K562 (cell line): ENCODE measurements around the gene MED15. TPM values are rescaled to one million over a fixed set of nuclear protein-coding genes. Genes with fewer than 3 reads are reported as not detected.

ENCODE experiments used
- CBX1 ChIP-seq: sonication (generic); IDR thresholded peaks from 2 replicates; pipeline ENCODE4 v1.6.1; 2016; ENCODE audit warnings: antibody characterized with exemption, low read depth, mild to moderate bottlenecking
- CHD4 ChIP-seq: fragments of 200-600 bp; sonication (generic); IDR thresholded peaks from 3 replicates; pipeline ENCODE4 v1.6.1; 2012; ENCODE audit warnings: low read depth, mild to moderate bottlenecking, mixed read lengths, low read length, inconsistent platforms; ENCODE audit not compliant: insufficient read depth, insufficient replicate concordance, poor library complexity, severe bottlenecking
- DIDO1 ChIP-seq: fragments of 450-650 bp; IDR thresholded peaks from 2 replicates; pipeline ENCODE4 v1.6.1; 2016; ENCODE audit warnings: low read depth, missing biosample characterization, missing genetic modification characterization
- EGR1 ChIP-seq: fragments of 450-650 bp; conservative IDR thresholded peaks from 2 replicates; pipeline ENCODE4 v1.6.1; 2017; ENCODE audit warnings: mild to moderate bottlenecking
- ELF4 ChIP-seq: fragments of 450-650 bp; formaldehyde crosslinking; IDR thresholded peaks from 2 replicates; pipeline ENCODE4 v1.4.0; 2022; ENCODE audit warnings: missing genetic modification characterization
- KLF13 ChIP-seq: fragments of 450-650 bp; IDR thresholded peaks from 2 replicates; pipeline ENCODE4 v1.6.1; 2016; ENCODE audit warnings: missing genetic modification characterization, low read depth, mild to moderate bottlenecking, missing compliant biosample characterization, moderate library complexity, borderline replicate concordance
- PTBP1 ChIP-seq: fragments of 200-400 bp; formaldehyde crosslinking; IDR thresholded peaks from 2 replicates; pipeline ENCODE4 v1.6.1; 2017; ENCODE audit warnings: low read depth, low read length
- RBM14 ChIP-seq: fragments of 200-400 bp; formaldehyde crosslinking; IDR thresholded peaks from 2 replicates; pipeline ENCODE4 v1.6.1; 2018; ENCODE audit warnings: low read depth, mild to moderate bottlenecking, low read length, moderate library complexity, borderline replicate concordance; ENCODE audit not compliant: insufficient read depth
- RBM17 ChIP-seq: fragments of 200-400 bp; formaldehyde crosslinking; IDR thresholded peaks from 2 replicates; pipeline ENCODE4 v1.6.1; 2017; ENCODE audit warnings: low read depth, mild to moderate bottlenecking, low read length, borderline replicate concordance
- RBM39 ChIP-seq: fragments of 200-400 bp; formaldehyde crosslinking; optimal IDR thresholded peaks from 2 replicates; pipeline ENCODE3; 2018; ENCODE audit warnings: low read depth, low read length
- RFX5 ChIP-seq: IDR thresholded peaks from 2 replicates; pipeline ENCODE4 v1.6.1; 2011; ENCODE audit warnings: low read depth, mild to moderate bottlenecking, improper control_type of control experiment, low read length
- TEAD2 ChIP-seq: fragments of 450-650 bp; IDR thresholded peaks from 2 replicates; pipeline ENCODE4 v1.6.1; 2016; ENCODE audit warnings: missing genetic modification characterization, control low read depth, missing compliant biosample characterization
- polyA plus RNA-seq, 8 experiments: library from polyadenylated mRNA; depleted of rRNA in 4 of 8; stranded (reverse) in 5 of 8; unstranded in 3 of 8; fragments of >200 nt; fragmentation: Nextera tagmentation in 2 of 8; fragmentation: Illumina TruSeq in 1 of 8; extraction: Ambion mirVana in 2 of 8; extraction: Trizol in 1 of 8; gene quantifications; 2 replicates each; pipeline versions ENCODE4 v1.2.1 to v1.2.3, GENCODE V29; 2011 to 2014; ENCODE audit warnings: inconsistent platforms in 1 of 8, missing spikeins in 1 of 8
- total RNA-seq, 7 experiments: library from RNA; depleted of rRNA in 6 of 7; stranded (reverse); fragments of >200 nt in 6 of 7; fragmentation: Illumina TruSeq in 2 of 7; extraction: Trizol in 2 of 7; gene quantifications; 2 replicates each; pipeline versions ENCODE4 v1.2.1 to v1.2.3, GENCODE V29; 2011 to 2021; ENCODE audit warnings: low replicate concordance in 1 of 7
- TF ChIP-seq, protein P1 (sequence below): fragments of 250-450 bp; sonication (Bioruptor Pico); IDR thresholded peaks from 2 replicates; pipeline ENCODE4 v1.8.0; 2022; ENCODE audit warnings: moderate library complexity, mild to moderate bottlenecking, inconsistent platforms
- TF ChIP-seq, protein P2 (sequence below): fragments of 250-450 bp; sonication (Bioruptor Pico); IDR thresholded peaks from 2 replicates; pipeline ENCODE4 v1.8.0; 2022; ENCODE audit warnings: inconsistent platforms, mild to moderate bottlenecking, moderate library complexity, borderline replicate concordance
- TF ChIP-seq, protein P3 (sequence below): fragments of 450-650 bp; IDR thresholded peaks from 2 replicates; pipeline ENCODE4 v1.6.1; 2016; ENCODE audit warnings: low read depth, mild to moderate bottlenecking, moderate library complexity
- TF ChIP-seq, protein P4 (sequence below): fragments of 250-450 bp; sonication (Bioruptor Pico); IDR thresholded peaks from 2 replicates; pipeline ENCODE4 v1.8.0; 2022; ENCODE audit warnings: moderate library complexity, mild to moderate bottlenecking, inconsistent platforms
- TF ChIP-seq, protein P5 (sequence below): sonication (generic); formaldehyde crosslinking; IDR thresholded peaks from 2 replicates; pipeline ENCODE4 v1.9.0; 2022; ENCODE audit warnings: mild to moderate bottlenecking, missing genetic modification reagents
- TF ChIP-seq, protein P6 (sequence below): fragments of 450-650 bp; IDR thresholded peaks from 2 replicates; pipeline ENCODE4 v1.6.1; 2017; ENCODE audit warnings: antibody characterized with exemption, mild to moderate bottlenecking

Gene MED15
- total and polyA plus RNA-seq, 9 of the 15 experiments (the other 6 are each of a cell fraction or from before 2014, with no cell fraction given) = 4.0 to 271 (median 60.1) TPM

DNA sequence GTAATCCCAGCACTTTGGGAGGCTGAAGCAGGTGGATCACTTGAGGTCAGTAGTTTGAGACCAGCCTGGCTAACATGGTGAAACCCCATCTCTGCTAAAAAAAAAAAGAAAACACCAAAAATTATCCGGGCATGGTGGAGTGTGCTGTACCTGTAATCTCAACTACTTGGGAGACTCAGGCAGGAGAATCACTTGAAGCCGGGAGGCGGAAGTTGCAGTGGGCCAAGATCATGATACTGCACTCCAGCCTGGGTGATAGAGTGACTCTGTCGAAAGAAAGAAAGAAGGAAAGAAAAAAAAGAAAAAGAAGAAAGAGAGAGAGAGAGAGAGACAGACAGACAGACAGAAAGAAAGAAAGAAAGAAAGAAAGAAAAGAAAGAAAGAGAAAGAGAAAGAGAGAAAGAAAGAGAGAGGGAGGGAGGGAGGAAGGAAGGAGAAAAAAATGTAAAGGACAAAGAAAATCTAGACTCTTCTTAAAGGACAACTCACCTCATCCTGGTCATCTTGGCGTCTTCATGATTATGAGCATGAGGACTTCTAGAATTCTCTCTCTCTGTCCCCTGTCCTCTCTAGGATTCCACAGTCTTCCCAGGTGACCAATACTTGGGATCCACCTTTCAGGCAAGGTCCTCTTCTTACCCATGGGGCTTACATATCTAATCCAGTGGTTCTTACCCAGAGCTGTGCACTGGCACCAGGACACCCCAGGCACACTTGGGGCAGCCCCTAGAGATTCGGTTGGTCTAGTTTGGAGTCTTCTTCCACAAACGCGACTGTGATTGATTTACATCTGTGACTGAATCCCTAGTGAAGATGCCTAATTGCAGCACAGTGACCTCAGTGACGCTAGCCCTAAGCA lies 120.9 kb downstream of the MED15 start (continued):
- TF ChIP-seq, protein P1, sequence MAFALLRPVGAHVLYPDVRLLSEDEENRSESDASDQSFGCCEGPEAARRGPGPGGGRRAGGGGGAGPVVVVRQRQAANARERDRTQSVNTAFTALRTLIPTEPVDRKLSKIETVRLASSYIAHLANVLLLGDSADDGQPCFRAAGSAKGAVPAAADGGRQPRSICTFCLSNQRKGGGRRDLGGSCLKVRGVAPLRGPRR (CRISPR knock-in tag) = 0 out of 2 replicates have a peak, but pooled peaks have one; percentile 33
- TF ChIP-seq RFX5 = no peak
- no peak for TF ChIP-seq CHD4
- TF ChIP-seq RBM39 = peak; percentile 52
- no peak for TF ChIP-seq KLF13 (tag)
- TF ChIP-seq DIDO1 (tag) = no peak
- no peak for TF ChIP-seq EGR1
- TF ChIP-seq, protein P2, sequence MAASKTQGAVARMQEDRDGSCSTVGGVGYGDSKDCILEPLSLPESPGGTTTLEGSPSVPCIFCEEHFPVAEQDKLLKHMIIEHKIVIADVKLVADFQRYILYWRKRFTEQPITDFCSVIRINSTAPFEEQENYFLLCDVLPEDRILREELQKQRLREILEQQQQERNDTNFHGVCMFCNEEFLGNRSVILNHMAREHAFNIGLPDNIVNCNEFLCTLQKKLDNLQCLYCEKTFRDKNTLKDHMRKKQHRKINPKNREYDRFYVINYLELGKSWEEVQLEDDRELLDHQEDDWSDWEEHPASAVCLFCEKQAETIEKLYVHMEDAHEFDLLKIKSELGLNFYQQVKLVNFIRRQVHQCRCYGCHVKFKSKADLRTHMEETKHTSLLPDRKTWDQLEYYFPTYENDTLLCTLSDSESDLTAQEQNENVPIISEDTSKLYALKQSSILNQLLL = no peak
- TF ChIP-seq PTBP1 = no peak
- TF ChIP-seq, protein P3, sequence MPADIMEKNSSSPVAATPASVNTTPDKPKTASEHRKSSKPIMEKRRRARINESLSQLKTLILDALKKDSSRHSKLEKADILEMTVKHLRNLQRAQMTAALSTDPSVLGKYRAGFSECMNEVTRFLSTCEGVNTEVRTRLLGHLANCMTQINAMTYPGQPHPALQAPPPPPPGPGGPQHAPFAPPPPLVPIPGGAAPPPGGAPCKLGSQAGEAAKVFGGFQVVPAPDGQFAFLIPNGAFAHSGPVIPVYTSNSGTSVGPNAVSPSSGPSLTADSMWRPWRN = no peak; the same call in 1 of the 2 replicates
- TF ChIP-seq RBM14 = no peak
- peak; percentile 91 for TF ChIP-seq ELF4 (CRISPR knock-in tag)
- TF ChIP-seq, protein P4, sequence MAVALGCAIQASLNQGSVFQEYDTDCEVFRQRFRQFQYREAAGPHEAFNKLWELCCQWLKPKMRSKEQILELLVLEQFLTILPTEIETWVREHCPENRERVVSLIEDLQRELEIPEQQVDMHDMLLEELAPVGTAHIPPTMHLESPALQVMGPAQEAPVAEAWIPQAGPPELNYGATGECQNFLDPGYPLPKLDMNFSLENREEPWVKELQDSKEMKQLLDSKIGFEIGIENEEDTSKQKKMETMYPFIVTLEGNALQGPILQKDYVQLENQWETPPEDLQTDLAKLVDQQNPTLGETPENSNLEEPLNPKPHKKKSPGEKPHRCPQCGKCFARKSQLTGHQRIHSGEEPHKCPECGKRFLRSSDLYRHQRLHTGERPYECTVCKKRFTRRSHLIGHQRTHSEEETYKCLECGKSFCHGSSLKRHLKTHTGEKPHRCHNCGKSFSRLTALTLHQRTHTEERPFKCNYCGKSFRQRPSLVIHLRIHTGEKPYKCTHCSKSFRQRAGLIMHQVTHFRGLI = no peak
- TF ChIP-seq, protein P5, sequence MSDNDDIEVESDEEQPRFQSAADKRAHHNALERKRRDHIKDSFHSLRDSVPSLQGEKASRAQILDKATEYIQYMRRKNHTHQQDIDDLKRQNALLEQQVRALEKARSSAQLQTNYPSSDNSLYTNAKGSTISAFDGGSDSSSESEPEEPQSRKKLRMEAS (CRISPR knock-in tag) = no peak
- no peak for TF ChIP-seq TEAD2 (tag)
- TF ChIP-seq CBX1 = no peak
- no peak for TF ChIP-seq RBM17
- TF ChIP-seq, protein P6, sequence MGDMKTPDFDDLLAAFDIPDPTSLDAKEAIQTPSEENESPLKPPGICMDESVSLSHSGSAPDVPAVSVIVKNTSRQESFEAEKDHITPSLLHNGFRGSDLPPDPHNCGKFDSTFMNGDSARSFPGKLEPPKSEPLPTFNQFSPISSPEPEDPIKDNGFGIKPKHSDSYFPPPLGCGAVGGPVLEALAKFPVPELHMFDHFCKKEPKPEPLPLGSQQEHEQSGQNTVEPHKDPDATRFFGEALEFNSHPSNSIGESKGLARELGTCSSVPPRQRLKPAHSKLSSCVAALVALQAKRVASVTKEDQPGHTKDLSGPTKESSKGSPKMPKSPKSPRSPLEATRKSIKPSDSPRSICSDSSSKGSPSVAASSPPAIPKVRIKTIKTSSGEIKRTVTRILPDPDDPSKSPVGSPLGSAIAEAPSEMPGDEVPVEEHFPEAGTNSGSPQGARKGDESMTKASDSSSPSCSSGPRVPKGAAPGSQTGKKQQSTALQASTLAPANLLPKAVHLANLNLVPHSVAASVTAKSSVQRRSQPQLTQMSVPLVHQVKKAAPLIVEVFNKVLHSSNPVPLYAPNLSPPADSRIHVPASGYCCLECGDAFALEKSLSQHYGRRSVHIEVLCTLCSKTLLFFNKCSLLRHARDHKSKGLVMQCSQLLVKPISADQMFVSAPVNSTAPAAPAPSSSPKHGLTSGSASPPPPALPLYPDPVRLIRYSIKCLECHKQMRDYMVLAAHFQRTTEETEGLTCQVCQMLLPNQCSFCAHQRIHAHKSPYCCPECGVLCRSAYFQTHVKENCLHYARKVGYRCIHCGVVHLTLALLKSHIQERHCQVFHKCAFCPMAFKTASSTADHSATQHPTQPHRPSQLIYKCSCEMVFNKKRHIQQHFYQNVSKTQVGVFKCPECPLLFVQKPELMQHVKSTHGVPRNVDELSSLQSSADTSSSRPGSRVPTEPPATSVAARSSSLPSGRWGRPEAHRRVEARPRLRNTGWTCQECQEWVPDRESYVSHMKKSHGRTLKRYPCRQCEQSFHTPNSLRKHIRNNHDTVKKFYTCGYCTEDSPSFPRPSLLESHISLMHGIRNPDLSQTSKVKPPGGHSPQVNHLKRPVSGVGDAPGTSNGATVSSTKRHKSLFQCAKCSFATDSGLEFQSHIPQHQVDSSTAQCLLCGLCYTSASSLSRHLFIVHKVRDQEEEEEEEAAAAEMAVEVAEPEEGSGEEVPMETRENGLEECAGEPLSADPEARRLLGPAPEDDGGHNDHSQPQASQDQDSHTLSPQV = no peak
